WERI-Rb-1 (cell line): ENCODE results near the gene TECPR1.

Experiments used
- DNase-seq: peaks from one replicate; pipeline ENCODE4 v3.0.0-alpha.2; 2020
- H3K27ac ChIP-seq: fragments of 250-450 bp; sonication (Bioruptor Pico); 2 replicates; pipeline ENCODE4 v1.5.1; 2020; ENCODE audit warnings: mild to moderate bottlenecking, moderate library complexity
- H3K27me3 ChIP-seq: fragments of 250-450 bp; sonication (Bioruptor Pico); 2 replicates; pipeline ENCODE4 v1.5.1; 2021; ENCODE audit warnings: mild to moderate bottlenecking, low read depth, moderate library complexity; ENCODE audit not compliant: insufficient read depth, severe bottlenecking
- H3K36me3 ChIP-seq: fragments of 250-450 bp; sonication (Bioruptor Pico); 2 replicates; pipeline ENCODE4 v1.5.1; 2020; ENCODE audit warnings: mild to moderate bottlenecking, moderate library complexity
- H3K4me3 ChIP-seq: 2 replicates; pipeline ENCODE4 v1.5.1; 2011; ENCODE audit warnings: low read depth, mild to moderate bottlenecking, control low read depth, low read length
- H3K9me3 ChIP-seq: fragments of 250-450 bp; sonication (Bioruptor Pico); 2 replicates; pipeline ENCODE4 v1.5.1; 2021; ENCODE audit warnings: mild to moderate bottlenecking, moderate library complexity; ENCODE audit not compliant: severe bottlenecking
- TF ChIP-seq, protein P1 (sequence below): IDR thresholded peaks from 2 replicates; pipeline ENCODE4 v1.5.1; 2011; ENCODE audit warnings: low read depth, mild to moderate bottlenecking, control low read depth, inconsistent platforms, low read length

The TECPR1 gene

GRCh38 chr7:98186452-98187137 lies 65.4 kb downstream of the TECPR1 start:
- no peak for DNase-seq
- Histone ChIP-seq H3K9me3 (no peaks in the 10 kb centered on the region), H3K27me3 (no peaks in the 10 kb centered on the region), H3K4me3 (no peak overlapping the region), H3K36me3 (peaks cover 7% of the 10 kb centered on the region), H3K27ac (no peak overlapping the region)
- TF ChIP-seq, protein P1, sequence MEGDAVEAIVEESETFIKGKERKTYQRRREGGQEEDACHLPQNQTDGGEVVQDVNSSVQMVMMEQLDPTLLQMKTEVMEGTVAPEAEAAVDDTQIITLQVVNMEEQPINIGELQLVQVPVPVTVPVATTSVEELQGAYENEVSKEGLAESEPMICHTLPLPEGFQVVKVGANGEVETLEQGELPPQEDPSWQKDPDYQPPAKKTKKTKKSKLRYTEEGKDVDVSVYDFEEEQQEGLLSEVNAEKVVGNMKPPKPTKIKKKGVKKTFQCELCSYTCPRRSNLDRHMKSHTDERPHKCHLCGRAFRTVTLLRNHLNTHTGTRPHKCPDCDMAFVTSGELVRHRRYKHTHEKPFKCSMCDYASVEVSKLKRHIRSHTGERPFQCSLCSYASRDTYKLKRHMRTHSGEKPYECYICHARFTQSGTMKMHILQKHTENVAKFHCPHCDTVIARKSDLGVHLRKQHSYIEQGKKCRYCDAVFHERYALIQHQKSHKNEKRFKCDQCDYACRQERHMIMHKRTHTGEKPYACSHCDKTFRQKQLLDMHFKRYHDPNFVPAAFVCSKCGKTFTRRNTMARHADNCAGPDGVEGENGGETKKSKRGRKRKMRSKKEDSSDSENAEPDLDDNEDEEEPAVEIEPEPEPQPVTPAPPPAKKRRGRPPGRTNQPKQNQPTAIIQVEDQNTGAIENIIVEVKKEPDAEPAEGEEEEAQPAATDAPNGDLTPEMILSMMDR, result no peak

- no peak overlapping the region for H3K27ac ChIP-seq
- H3K27me3 ChIP-seq, result no peaks in the 10 kb centered on the region
- DNase-seq, result no peak
- H3K4me3 ChIP-seq, result no peak overlapping the region
- peaks cover 5% of the 10 kb centered on the region for H3K36me3 ChIP-seq
- no peaks in the 10 kb centered on the region for H3K9me3 ChIP-seq
- TF ChIP-seq, protein P1, result no peak
Measured at GRCh38 chr7:98185101-98185500, 66.9 kb downstream of the TECPR1 start.

DNA sequence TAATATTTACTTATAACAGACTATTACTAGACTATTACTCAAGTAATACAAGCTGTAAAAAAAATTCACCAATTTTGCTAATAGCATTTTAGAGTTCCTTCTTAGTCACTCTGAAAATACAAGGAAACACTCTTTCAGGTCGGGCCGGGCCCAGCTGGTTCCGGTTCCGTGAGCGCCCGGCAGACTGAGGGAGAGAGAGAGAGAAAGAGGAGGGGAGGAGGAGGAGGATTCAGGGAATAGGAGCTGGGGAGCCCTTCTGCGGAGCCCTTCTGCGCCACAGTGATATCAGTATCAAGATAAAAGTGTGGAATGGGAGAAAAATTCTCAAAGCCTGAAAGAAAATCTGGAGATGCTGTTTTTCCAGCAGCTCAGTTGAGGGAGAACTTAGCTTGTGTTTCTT lies 71.3 kb downstream of the TECPR1 start:
- no peaks in the 10 kb centered on the region for H3K27me3 ChIP-seq
- TF ChIP-seq, protein P1, result no peak
- no peak for DNase-seq
- no peaks in the 10 kb centered on the region for H3K9me3 ChIP-seq
- peaks cover 8% of the 10 kb centered on the region for H3K36me3 ChIP-seq
- no peak overlapping the region for H3K27ac ChIP-seq
- H3K4me3 ChIP-seq, result no peak overlapping the region

DNA sequence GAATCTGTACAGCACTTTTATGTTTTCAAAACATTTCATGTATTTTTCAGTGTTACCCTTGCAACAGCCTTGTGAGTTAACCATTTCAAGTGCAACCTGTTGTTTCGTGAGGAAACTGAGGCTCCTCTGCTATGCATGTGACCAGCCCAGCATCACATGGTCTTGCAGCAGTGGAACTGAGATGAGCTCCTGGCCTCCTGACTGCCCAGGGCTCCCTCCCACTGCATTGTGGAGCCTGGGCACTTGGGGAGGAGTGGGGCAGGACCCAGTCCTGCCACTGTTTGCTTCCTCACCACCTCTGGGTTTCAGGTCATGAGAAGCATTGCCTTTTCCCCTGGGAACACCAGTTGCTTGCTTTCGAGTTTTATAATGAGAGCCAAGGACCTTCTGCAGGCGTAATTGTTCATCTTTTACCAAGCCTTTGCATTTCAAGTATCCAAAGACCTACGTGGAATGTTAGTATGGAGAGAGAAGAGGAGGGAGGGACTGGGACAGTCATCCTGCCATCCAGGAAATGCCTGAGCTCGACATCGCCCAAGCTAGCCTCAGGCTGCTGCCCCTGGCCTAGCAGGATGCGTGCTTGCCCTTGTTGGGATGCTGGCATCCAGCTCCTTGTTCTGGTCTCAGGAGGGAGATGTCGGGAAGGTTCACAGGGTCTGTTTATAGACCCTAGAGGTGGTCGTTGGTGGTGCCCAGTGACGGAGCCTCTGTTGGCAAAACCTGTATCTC lies 73.1 kb downstream of the TECPR1 start:
- Histone ChIP-seq H3K36me3 (peaks cover 11% of the 10 kb centered on the region), H3K27me3 (no peaks in the 10 kb centered on the region), H3K9me3 (no peaks in the 10 kb centered on the region), H3K4me3 (no peak overlapping the region), H3K27ac (no peak overlapping the region)
- TF ChIP-seq, protein P1, result no peak
- no peak for DNase-seq

- no peak overlapping the region for H3K27ac ChIP-seq
- no peaks in the 10 kb centered on the region for H3K9me3 ChIP-seq
Measured at GRCh38 chr7:98178321-98178720, 73.7 kb downstream of the TECPR1 start.

More at GRCh38 chr7:98178321-98178720, 73.7 kb downstream of the TECPR1 start:
- no peaks in the 10 kb centered on the region for H3K27me3 ChIP-seq
- DNase-seq, result no peak
- TF ChIP-seq, protein P1, result no peak
- H3K4me3 ChIP-seq, result no peak overlapping the region
- H3K36me3 ChIP-seq, result peaks cover 11% of the 10 kb centered on the region
